ENCODE measurements around the gene KIFAP3. TPM values are rescaled to one million over a fixed set of nuclear protein-coding genes. Genes with fewer than 3 reads are reported as not detected.
"Not testable (repeated sequence)": the region's sequence is repeated elsewhere in the genome, so short reads cannot be mapped to it uniquely, and the experiment has no call there.

KIFAP3 gene
- 12.6 TPM for total RNA-seq

DNA sequence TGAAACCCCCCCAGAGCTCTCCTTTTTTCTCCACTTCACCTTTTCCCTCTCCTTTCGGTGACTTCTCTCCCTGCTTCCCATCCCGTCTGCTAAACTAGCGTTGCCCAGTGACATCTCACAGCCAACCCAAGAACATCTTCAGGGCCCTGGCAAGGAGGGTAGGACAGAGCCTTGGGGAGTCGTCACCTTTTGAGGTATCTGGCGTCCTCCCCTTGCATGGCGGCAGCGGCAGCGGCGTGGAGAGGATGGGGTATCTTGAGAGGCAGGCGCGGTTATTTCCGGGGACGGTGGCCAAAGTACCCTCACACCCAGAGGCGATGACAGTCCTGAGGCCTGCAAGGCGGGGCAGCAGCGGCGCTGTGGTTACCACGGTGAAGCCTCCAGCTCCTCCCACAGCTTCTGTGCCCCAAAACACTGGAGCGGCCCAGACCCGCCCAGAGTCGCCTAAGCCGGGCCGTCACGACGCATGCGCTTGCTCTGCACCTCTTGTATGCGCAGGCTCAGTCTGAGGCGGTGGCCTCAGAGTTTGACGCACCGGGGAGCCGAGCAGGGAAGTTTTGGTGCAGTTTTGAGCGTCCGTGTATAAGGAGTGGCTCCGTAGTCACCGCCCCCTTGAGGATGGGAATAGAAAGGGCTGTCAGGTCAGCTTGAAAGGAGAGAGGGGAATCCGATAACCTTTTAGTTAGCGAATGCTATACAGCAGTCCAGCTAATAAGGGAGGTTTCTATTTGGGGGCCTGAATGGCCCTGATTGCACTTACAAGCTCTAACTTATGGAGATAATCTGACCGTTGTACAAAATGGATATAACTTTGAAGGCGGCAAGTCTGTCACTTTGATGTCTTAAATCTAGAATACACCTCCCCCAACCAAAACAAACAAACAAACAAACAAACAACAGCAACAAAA, at the start of gene KIFAP3:
Gene KIFAP3 (minus strand): TSS at position 446 of the 908 bp plus-strand sequence. CDS start 228 bp downstream, at position 218.
- H3K9me3 ChIP-seq, result peaks cover 0 to 6% of the 10 kb centered on the region in 2 donors
- intact Hi-C loops (cut with DNase I), result loop anchor here (10.0 kb wide), 2 partner anchors 590 to 1120 kb away; partner anchors contain the start of gene PRRX1
- peaks cover 0 to 4% of the 10 kb centered on the region in 2 donors for H3K4me1 ChIP-seq
- peak within 1 kb of the TSS; percentile 71 to 84 for H3K4me3 ChIP-seq
- TF ChIP-seq, protein P1, sequence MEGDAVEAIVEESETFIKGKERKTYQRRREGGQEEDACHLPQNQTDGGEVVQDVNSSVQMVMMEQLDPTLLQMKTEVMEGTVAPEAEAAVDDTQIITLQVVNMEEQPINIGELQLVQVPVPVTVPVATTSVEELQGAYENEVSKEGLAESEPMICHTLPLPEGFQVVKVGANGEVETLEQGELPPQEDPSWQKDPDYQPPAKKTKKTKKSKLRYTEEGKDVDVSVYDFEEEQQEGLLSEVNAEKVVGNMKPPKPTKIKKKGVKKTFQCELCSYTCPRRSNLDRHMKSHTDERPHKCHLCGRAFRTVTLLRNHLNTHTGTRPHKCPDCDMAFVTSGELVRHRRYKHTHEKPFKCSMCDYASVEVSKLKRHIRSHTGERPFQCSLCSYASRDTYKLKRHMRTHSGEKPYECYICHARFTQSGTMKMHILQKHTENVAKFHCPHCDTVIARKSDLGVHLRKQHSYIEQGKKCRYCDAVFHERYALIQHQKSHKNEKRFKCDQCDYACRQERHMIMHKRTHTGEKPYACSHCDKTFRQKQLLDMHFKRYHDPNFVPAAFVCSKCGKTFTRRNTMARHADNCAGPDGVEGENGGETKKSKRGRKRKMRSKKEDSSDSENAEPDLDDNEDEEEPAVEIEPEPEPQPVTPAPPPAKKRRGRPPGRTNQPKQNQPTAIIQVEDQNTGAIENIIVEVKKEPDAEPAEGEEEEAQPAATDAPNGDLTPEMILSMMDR (IDR thresholded peaks at IDR 0.05), result peak; percentile 23 to 55 (median 28)
- peak within 1 kb of the TSS; percentile 80 to 84 for H3K27ac ChIP-seq
- no peaks in the 10 kb centered on the region for H3K36me3 ChIP-seq
- H3K27me3 ChIP-seq, result no peaks in the 10 kb centered on the region
- DNase-seq (ENCODE audit: low spot score in 2 of 2), result peak; percentile 92 to 99

DNA sequence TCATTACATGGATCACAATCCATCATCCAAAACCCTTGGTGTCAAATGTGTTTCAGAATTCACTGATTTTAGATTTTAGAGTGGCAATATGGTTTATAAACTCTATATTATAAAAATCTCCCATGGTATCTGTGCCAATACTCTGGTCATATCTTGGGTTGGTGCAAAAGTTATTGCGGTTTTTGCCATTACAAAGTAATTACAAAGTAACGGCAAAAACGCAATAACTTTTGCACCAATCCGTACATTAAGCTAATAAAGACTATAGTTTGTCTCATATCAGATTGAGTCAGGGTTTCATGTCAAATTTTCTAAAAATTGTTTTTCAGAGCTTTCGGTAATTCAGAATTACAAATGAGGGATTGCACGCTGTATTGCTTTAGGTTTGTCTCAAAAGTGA, 47.9 kb upstream of the KIFAP3 start:
- Histone ChIP-seq H3K36me3 (no peaks in the 10 kb centered on the region), H3K27me3 (no peaks in the 10 kb centered on the region), H3K9me3 (no peaks in the 10 kb centered on the region), H3K4me1 (no peaks in the 10 kb centered on the region), H3K4me3 (no peak overlapping the region), H3K27ac (no peak overlapping the region)
- TF ChIP-seq, protein P1 (IDR thresholded peaks at IDR 0.05), result no peak
- intact Hi-C loops (cut with DNase I), result no loop called here
- DNase-seq (ENCODE audit: low spot score in 2 of 2), result no peak

DNA sequence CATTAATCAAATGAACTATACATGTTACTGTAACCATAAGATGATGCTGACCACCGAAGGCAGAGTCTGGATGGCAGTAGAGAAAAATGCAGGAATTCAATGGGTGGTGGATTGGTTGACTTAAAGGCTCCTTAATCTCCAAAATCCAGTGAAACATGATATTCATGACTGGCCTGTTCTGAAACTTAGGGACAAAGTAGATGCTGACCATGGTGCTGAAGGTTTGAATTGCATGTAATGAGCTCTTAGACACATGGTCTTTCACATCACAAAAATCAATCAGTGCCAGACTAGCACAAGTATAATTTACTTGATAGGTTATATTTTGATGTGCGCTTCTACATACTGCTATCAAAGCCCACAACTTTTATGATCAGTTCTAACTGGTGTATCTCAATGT, 40.4 kb upstream of the KIFAP3 start:
- H3K4me1 ChIP-seq, result no peaks in the 10 kb centered on the region
- no peak overlapping the region for H3K4me3 ChIP-seq
- H3K9me3 ChIP-seq, result no peaks in the 10 kb centered on the region
- no peak overlapping the region for H3K27ac ChIP-seq
- H3K27me3 ChIP-seq, result no peaks in the 10 kb centered on the region
- DNase-seq (ENCODE audit: low spot score in 2 of 2), result no peak
- TF ChIP-seq, protein P1 (IDR thresholded peaks at IDR 0.05), result no peak
- H3K36me3 ChIP-seq, result no peaks in the 10 kb centered on the region
- intact Hi-C loops (cut with DNase I), result no loop called here

DNA sequence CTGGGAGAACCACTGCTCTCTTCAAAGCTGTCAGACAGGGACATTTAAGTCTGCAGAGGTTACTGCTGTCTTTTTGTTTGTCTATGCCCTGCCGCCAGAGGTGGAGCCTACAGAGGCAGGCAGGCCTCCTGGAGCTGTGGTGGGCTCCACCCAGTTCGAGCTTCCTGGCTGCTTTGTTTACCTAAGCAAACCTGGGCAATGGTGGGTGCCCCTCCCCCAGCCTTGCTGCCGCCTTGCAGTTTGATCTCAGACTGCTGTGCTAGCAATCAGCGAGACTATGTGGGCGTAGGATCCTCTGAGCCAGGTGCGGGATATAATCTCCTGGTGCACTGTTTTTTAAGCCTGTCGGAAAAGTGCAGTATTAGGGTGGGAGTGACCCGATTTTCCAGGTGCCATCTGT, 38.6 kb upstream of the KIFAP3 start:
- H3K4me1 ChIP-seq; H3K36me3 ChIP-seq; H3K27ac ChIP-seq; intact Hi-C loops (cut with DNase I); H3K9me3 ChIP-seq; H3K4me3 ChIP-seq; DNase-seq (ENCODE audit: low spot score in 2 of 2); H3K27me3 ChIP-seq: not testable (repeated sequence)

DNA sequence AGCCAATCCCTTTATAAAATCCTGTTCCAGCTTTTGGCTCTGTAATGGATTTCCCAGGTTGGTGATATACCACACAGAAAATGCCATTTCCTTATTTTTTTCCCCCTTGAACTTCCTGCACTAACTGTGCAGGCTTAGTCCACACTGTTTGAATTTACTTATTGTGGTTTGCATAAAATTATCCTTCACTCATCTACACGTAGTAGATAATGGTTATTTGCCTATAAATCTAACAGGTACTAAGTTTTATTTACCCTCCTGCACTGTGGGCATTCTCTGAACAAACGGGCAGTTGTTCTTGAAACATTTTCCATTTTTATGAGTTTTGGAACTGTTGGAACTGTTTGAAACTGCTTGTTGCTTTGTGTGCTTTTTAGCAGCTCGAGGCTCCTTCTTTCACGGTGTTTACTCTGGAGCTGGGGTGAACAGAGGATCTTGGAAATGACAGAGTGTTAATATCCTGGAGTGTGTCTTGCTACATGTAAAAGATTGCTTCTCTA, 23.0 kb upstream of the KIFAP3 start:
- no peaks in the 10 kb centered on the region for H3K9me3 ChIP-seq
- intact Hi-C loops (cut with DNase I), result no loop called here
- TF ChIP-seq, protein P1 (IDR thresholded peaks at IDR 0.05), result no peak
- H3K27ac ChIP-seq, result no peak overlapping the region
- no peak for DNase-seq (ENCODE audit: low spot score in 2 of 2)
- H3K4me3 ChIP-seq, result no peak overlapping the region
- no peaks in the 10 kb centered on the region for H3K27me3 ChIP-seq
- no peaks in the 10 kb centered on the region for H3K4me1 ChIP-seq
- no peaks in the 10 kb centered on the region for H3K36me3 ChIP-seq

DNA sequence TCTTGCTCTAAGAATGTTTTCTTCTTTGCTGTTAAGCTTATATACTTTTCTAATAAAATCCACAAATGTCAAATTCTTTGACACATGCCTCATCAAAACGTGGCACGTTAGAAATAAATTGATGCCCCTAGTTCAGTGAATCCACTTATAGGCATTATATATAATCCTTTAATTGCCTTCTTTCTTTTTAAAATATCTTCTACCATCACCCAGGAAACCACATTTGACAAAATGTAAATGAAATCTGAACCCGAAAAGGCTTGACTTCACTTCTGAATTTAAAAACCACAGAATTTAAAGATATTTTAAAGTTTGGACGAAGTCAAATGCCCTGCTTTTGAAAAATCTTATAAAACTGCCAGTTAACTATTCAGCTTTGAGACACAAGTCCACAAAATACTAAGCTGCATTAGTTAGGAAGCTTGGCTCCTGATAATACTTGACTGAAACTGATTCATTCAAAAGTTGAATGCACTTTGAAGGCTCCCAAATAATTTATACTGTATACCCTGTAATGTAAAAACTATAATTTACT, 22.4 kb upstream of the KIFAP3 start:
- H3K4me3 ChIP-seq, result no peak overlapping the region
- no peaks in the 10 kb centered on the region for H3K36me3 ChIP-seq
- H3K27ac ChIP-seq, result no peak overlapping the region
- no peaks in the 10 kb centered on the region for H3K4me1 ChIP-seq
- TF ChIP-seq, protein P1 (IDR thresholded peaks at IDR 0.05), result no peak
- no peaks in the 10 kb centered on the region for H3K27me3 ChIP-seq
- no peak for DNase-seq (ENCODE audit: low spot score in 2 of 2)
- no peaks in the 10 kb centered on the region for H3K9me3 ChIP-seq
- intact Hi-C loops (cut with DNase I), result no loop called here
